PC-9 (cell line): ENCODE data around the gene ABTB2. TPM values are rescaled to one million over a fixed set of nuclear protein-coding genes. Genes with fewer than 3 reads are reported as not detected.

Experiments
- BruUV-seq: library from RNA; stranded (reverse); fragments of 400-500 nt; replicated peaks from 2 replicates; lab custom pipeline; 2021; lab: Mats Ljungman, UMichigan
- CTCF ChIA-PET: fragments of 300-600 bp; sonication (Branson Sonifier 250); formaldehyde crosslinking; loops from one replicate; lab custom pipeline; 2022; ENCODE audit warnings: antibody characterized with exemption; lab: Charles Lee
- POLR2A ChIA-PET: fragments of 300-600 bp; sonication (Branson Sonifier 250); formaldehyde crosslinking; loops from one replicate; lab custom pipeline; 2022; ENCODE audit warnings: antibody characterized with exemption; ENCODE audit not compliant: unreplicated experiment; lab: Charles Lee
- DNase-seq, 2 experiments: peaks; one replicate each; pipeline versions ENCODE4 v3.0.0 to v3.0.0-alpha.2; 2015 to 2022; ENCODE audit warnings: mixed read lengths in 1 of 2
- H2AFZ ChIP-seq: fragments of 200-600 bp; sonication (generic); 2 replicates; pipeline ENCODE4 v1.8.1; 2017; ENCODE audit warnings: antibody characterized with exemption
- H3F3A ChIP-seq: fragments of 200-600 bp; sonication (generic); 2 replicates; pipeline ENCODE4 v1.8.1; 2017; ENCODE audit warnings: antibody characterized with exemption, mild to moderate bottlenecking, low read depth; ENCODE audit not compliant: insufficient read depth
- H3K27ac ChIP-seq: fragments of 200-600 bp; sonication (generic); 2 replicates; pipeline ENCODE4 v1.6.1; 2016; ENCODE audit warnings: mixed run types
- H3K27me3 ChIP-seq: fragments of 200-600 bp; sonication (generic); 2 replicates; pipeline ENCODE4 v1.6.1; 2016; ENCODE audit warnings: low read depth, mixed run types; ENCODE audit not compliant: insufficient read depth
- H3K36me3 ChIP-seq: fragments of 200-600 bp; sonication (generic); 2 replicates; pipeline ENCODE4 v1.6.1; 2016; ENCODE audit warnings: low read depth, mixed run types
- H3K4me1 ChIP-seq: fragments of 200-600 bp; sonication (generic); replicated peaks from 2 replicates; pipeline ENCODE4 v1.6.1; 2016; ENCODE audit warnings: mixed run types; ENCODE audit not compliant: insufficient read depth
- H3K4me2 ChIP-seq: fragments of 200-600 bp; sonication (generic); 2 replicates; pipeline ENCODE4 v1.6.1; 2017; ENCODE audit warnings: mixed run types
- H3K4me3 ChIP-seq: fragments of 200-600 bp; sonication (generic); 2 replicates; pipeline ENCODE4 v1.6.1; 2016; ENCODE audit warnings: mixed run types
- H3K79me2 ChIP-seq: fragments of 200-600 bp; sonication (generic); 2 replicates; pipeline ENCODE4 v1.6.1; 2017; ENCODE audit warnings: low read depth, mixed run types
- H3K9me2 ChIP-seq: fragments of 200-600 bp; sonication (generic); 2 replicates; pipeline ENCODE4 v1.8.1; 2017; ENCODE audit warnings: mild to moderate bottlenecking; ENCODE audit not compliant: insufficient read depth
- H3K9me3 ChIP-seq: fragments of 200-600 bp; sonication (generic); 2 replicates; pipeline ENCODE4 v1.8.1; 2016; ENCODE audit warnings: low read depth; ENCODE audit not compliant: insufficient read depth
- H4K20me1 ChIP-seq: fragments of 200-600 bp; sonication (generic); 2 replicates; pipeline ENCODE4 v1.8.1; 2017; ENCODE audit not compliant: insufficient read depth
- EZH2 ChIP-seq: fragments of 200-600 bp; sonication (generic); IDR thresholded peaks from 2 replicates; pipeline ENCODE4 v1.8.0; 2017; ENCODE audit warnings: antibody characterized with exemption, low read depth
- intact Hi-C: fragments of 100-400 bp; cut with micrococcal nuclease; formaldehyde crosslinking; loops from one replicate; pipeline ENCODE4 v1.10.0; 2022; ENCODE audit not compliant: unreplicated experiment
- total RNA-seq: library from RNA; stranded (reverse); gene quantifications from 2 replicates; pipeline ENCODE4 v1.2.3, GENCODE V29; 2021
- TF ChIP-seq, protein P1 (sequence below): fragments of 200-600 bp; sonication (generic); conservative IDR thresholded peaks from 2 replicates; pipeline ENCODE4 v1.6.1; 2017; ENCODE audit warnings: mixed run types, antibody characterized with exemption, mild to moderate bottlenecking, moderate library complexity

The ABTB2 gene
- total RNA-seq, 1 experiment from 2014 or later, result 12.9 TPM

DNA sequence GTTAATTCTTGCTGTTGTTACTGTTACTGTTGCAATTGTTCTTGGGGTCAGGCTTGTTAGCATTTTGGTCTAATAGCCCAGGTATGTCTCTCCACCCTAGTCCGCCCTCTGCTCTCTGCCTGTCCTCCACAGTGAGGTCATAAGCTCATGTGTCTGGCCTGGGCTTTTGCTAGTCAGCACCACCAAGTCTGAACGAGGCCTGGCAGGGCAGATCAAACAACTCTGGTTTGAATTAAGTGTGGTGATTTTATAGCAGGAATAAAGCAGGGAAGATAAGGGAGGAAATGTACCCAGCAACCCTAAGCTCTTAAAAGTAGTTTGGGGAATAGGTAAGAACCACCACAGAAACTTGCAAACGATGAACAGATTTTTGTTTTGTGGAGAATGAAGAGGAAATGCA lies 98.7 kb downstream of the ABTB2 start:
- intact Hi-C loops, result no loop called here
- Histone ChIP-seq H3K4me2 (no peak overlapping the region), H3K27ac (no peak overlapping the region), H3K36me3 (no peaks in the 10 kb centered on the region), H3K27me3 (no peaks in the 10 kb centered on the region), H4K20me1 (no peaks in the 10 kb centered on the region), H3K79me2 (peaks cover 91% of the 10 kb centered on the region), H3K4me1 (peaks cover 39% of the 10 kb centered on the region), H3K9me2 (no peaks in the 10 kb centered on the region), H3K4me3 (no peak overlapping the region), H3K9me3 (no peaks in the 10 kb centered on the region), H2AFZ (no peak overlapping the region), H3F3A (peaks cover 18% of the 10 kb centered on the region)
- ChIA-PET CTCF (no interaction called here), POLR2A (interaction anchor here (0.7 kb wide), 2 partner anchors 85 to 100 kb away, joined by 3 read pairs; no protein-coding TSS in a partner anchor)
- no TSS peak for BruUV-seq
- TF ChIP-seq, protein P1, sequence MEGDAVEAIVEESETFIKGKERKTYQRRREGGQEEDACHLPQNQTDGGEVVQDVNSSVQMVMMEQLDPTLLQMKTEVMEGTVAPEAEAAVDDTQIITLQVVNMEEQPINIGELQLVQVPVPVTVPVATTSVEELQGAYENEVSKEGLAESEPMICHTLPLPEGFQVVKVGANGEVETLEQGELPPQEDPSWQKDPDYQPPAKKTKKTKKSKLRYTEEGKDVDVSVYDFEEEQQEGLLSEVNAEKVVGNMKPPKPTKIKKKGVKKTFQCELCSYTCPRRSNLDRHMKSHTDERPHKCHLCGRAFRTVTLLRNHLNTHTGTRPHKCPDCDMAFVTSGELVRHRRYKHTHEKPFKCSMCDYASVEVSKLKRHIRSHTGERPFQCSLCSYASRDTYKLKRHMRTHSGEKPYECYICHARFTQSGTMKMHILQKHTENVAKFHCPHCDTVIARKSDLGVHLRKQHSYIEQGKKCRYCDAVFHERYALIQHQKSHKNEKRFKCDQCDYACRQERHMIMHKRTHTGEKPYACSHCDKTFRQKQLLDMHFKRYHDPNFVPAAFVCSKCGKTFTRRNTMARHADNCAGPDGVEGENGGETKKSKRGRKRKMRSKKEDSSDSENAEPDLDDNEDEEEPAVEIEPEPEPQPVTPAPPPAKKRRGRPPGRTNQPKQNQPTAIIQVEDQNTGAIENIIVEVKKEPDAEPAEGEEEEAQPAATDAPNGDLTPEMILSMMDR, result no peak
- TF ChIP-seq EZH2, result no peak
- DNase-seq, result no peak

DNA sequence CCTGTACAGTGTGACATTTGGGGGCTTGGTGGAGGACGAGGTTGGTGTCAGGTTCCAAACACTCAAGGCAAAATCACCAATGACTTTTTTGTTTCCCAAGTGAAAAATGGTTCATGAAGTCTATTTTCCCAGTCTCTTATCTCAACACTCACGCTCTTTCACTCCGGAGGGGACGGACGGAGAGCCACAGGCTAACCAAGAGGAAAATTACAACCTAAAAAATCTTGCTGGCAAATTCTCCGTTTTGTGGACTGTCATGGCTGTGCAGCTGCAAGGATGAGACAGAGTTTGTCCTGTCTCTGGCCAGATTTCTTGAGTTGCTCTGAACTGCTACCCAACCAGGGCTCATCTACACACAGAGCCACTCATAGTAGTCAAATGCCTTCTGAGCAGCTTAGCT lies 101.2 kb downstream of the ABTB2 start:
- Histone ChIP-seq H2AFZ (no peak overlapping the region), H3K27ac (no peak overlapping the region), H3K9me2 (no peaks in the 10 kb centered on the region), H3K4me1 (peaks cover 30% of the 10 kb centered on the region), H3K9me3 (no peaks in the 10 kb centered on the region), H3K27me3 (no peaks in the 10 kb centered on the region), H3K79me2 (peaks cover 75% of the 10 kb centered on the region), H3F3A (peaks cover 19% of the 10 kb centered on the region; the same call in 1 of the 2 replicates), H3K36me3 (no peaks in the 10 kb centered on the region), H3K4me2 (no peak overlapping the region), H3K4me3 (no peak overlapping the region), H4K20me1 (peaks cover 12% of the 10 kb centered on the region)
- CTCF ChIA-PET, result no interaction called here
- TF ChIP-seq, protein P1, result no peak
- no peak for TF ChIP-seq EZH2
- POLR2A ChIA-PET, result interaction anchor here (0.7 kb wide), 1 partner anchor 33 kb away, joined by 3 read pairs; no protein-coding TSS in a partner anchor
- no TSS peak for BruUV-seq
- intact Hi-C loops, result no loop called here
- DNase-seq, result no peak

DNA sequence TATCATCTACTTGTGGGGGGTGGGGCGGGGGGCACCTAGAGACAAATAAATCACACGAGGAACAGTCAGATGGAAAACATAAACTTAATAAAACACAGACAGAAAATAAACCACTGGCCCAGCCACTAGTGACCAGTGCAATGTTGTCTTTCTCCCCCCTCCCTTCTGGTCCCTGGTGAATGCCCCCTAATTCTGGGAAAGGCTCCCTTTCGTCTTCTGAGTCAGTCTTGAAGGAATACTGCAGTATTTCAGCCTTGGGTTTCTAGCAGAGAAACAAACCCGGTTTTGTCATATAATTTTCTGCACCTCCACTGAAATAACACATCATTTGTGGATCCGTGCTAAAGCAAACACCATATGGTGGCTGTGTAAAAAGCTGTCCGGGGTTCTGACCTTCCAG lies 101.7 kb downstream of the ABTB2 start:
- Histone ChIP-seq H3K27me3 (no peaks in the 10 kb centered on the region), H3K9me2 (no peaks in the 10 kb centered on the region), H2AFZ (no peak overlapping the region), H3K79me2 (peaks cover 70% of the 10 kb centered on the region), H3K4me2 (no peak overlapping the region), H3K4me3 (no peak overlapping the region), H3K36me3 (no peaks in the 10 kb centered on the region), H3F3A (peaks cover 23% of the 10 kb centered on the region; the same call in 1 of the 2 replicates), H3K27ac (no peak overlapping the region), H3K4me1 (peaks cover 30% of the 10 kb centered on the region), H3K9me3 (no peaks in the 10 kb centered on the region), H4K20me1 (peaks cover 15% of the 10 kb centered on the region)
- intact Hi-C loops, result no loop called here
- CTCF ChIA-PET, result no interaction called here
- POLR2A ChIA-PET, result interaction anchor here (0.7 kb wide), 1 partner anchor 33 kb away, joined by 3 read pairs; no protein-coding TSS in a partner anchor
- no peak for DNase-seq
- no TSS peak for BruUV-seq
- no peak for TF ChIP-seq EZH2
- TF ChIP-seq, protein P1, result no peak
